NK-92 (cell line): ENCODE data around the gene TMEM63A.

ENCODE experiments used
- DNase-seq: peaks from one replicate; lab custom pipeline; 2025; ENCODE audit not compliant: unreplicated experiment; lab: John Stamatoyannopoulos, UW

Gene TMEM63A

GRCh38 chr1:225886159-225887029 is 4.2 kb upstream of the TMEM63A start:
- DNase-seq = no peak

DNA sequence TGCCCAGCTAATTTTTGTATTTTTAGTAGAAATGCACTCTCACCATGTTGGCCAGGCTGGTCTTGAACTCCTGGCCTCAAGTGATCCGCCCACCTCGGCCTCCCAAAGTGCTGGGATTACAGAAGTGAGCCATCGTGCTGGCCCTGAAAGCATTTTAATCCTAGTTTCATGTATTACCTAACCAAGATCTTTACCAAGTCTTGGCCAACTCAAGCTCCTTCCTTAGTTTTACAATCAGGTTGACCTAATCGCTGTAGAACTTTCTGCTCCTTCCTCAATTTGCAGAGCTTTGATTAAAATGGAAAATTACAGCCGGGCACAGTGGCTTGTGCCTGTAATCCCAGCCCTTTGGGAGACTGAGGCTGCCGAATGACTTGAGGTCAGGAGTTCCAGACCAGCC is 3.2 kb upstream of the TMEM63A start:
- no peak for DNase-seq

GRCh38 chr1:225883616-225884265 is 1.6 kb upstream of the TMEM63A start:
- DNase-seq = no peak

DNA sequence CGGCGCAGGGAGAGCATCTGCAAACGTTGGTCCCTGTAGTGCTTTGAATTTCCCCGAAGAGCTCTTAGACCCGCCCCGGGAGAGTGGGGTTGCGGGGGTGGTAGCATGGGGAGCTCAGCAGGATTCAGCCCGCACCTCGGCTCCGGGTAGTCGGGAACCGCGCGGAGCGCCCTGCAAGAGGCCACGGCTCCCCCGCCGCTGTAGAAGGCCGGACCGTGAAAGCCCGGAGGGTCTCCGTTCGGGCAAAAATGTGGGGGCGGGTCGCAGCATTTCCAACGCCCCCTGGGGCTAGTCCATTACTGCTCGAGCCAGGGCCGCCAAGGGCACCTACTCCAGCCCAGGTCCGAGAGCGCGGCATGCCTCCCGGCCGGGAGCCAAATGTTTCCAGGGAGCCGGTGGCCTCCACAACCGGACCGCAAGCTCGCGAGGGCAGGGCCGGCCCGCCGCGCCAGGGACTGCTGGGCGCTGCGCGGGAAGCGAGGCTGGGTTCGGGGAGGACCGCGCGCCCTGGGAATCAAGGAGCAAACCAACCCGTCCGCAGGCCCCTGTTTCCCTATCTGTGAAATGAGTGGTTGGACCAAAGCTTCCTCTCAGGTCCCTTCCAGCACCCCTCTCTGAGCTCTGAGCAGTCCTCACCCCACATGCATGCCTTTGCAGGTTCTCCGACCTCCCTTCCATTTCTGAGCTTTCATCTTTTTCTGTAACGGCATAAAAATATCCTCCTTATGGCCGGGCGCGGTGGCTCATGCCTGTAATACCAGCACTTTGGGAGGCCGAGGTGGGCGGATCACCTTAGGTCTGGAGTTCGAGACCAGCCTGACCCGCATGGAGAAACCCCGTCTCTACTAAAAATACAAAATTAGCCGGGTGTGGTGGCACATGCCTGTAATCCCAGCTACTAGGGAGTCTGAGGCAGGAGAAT is 775 bp upstream of the TMEM63A start:
- DNase-seq = no peak

GRCh38 chr1:225881081-225881958 is 860 bp downstream of the TMEM63A start:
- no peak for DNase-seq

DNA sequence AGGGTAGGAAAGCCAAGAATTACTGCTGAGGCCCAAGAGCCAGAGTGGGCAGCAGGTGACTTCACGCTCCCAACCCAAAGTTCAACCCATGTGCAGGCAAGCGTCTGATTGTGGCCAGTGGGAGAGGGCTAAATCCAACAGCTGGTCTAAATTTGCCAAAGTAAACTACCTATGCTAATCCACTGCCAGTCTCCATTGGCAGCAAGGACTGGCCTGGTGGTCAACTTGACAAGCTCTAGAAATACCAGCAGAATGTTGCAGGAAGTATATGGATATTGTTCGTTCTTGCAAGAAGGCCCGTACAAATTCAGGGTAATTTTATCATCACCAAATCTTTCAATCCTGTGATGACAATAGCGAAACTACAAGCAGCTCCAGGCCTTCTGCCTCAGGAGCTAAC is 1.5 kb downstream of the TMEM63A start:
- no peak for DNase-seq

DNA sequence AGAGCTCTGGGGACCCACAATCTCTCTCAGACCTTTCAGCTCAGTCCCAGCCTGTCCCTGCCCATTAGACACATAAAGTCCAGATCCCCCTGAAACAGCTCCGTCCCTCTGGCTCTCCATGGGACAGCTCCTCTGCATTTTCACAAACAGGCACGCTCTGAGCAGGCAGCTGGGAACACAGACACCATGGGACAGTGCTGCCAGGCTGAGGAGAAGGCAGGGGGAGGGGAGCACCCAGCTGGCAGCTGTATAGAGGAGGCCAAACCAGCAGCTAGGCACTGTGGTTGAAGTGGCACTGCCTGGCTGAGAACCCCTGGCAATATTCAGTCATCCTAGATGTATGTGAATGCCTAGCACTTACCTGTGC is 2.0 kb downstream of the TMEM63A start:
- DNase-seq = no peak

- no peak for DNase-seq
These were observed 2.5 kb downstream of the TMEM63A start for GRCh38 chr1:225879521-225880221.

- DNase-seq = no peak
These were observed 3.9 kb downstream of the TMEM63A start for GRCh38 chr1:225878282-225878681.

DNA sequence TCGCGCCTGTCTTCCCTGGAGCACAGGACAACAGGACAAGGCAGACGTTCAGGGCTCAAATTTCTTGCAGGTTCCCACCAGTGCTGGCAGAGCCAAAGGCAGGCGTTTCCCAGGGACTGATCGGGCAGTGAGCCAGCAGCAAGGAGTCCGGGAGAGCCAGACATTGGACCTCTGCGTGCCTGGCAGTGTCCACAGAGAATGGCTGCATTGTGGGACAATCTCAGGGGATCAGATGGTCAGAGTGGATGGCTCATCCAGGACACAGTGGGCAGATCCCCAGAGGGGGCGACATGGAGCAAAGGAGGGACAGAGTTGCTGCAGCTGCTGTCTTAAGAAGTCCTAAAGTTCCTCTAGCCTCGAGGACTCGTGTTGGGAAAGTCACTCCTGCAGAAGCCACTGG is 4.6 kb downstream of the TMEM63A start:
- no peak for DNase-seq

GRCh38 chr1:225876900-225877510 is 5.2 kb downstream of the TMEM63A start:
- no peak for DNase-seq

DNA sequence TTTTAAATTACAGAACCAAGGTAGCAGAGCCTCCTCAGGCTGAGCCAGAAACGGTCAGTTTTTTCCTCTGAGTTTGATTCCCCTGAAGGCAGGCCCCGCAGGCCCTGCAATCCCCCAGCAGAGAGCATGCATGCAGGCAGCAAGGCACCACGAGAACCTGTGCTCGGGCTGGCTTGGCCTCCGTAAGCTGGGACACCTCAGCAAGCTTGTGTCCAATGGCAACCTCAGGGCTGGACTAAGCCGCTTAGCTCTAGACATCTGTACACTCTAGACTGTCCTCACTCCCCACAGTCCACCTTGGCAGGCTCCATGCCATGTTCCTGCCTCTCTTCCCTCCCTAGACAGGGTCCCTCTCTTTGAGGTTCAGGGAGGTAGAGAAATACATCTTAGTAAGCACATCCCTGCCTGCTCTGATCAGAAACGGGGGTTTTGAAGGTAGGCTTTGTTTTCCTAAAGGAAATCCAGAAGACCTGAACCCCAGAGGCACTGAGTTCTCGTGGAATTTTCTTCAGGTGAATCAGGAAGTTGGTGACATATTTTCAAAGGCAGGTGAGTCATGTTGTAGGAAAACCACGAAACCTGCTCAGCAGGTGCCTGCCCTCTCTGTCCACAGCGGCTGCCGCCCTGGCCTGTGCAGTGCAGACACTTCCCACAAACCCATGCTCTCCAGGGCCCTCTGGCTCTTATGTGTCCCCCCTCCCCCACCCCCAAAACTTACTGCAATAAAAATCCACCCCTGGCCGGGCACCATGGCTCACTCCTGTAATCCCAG is 7.0 kb downstream of the TMEM63A start:
- DNase-seq = no peak

GRCh38 chr1:225874431-225874830 is 7.7 kb downstream of the TMEM63A start:
- DNase-seq = no peak

- DNase-seq = no peak
These were observed 8.8 kb downstream of the TMEM63A start for GRCh38 chr1:225873281-225873850.

GRCh38 chr1:225872075-225872430 is 10.1 kb downstream of the TMEM63A start:
- DNase-seq = no peak

GRCh38 chr1:225871359-225872074 is 10.7 kb downstream of the TMEM63A start:
- DNase-seq = no peak

DNA sequence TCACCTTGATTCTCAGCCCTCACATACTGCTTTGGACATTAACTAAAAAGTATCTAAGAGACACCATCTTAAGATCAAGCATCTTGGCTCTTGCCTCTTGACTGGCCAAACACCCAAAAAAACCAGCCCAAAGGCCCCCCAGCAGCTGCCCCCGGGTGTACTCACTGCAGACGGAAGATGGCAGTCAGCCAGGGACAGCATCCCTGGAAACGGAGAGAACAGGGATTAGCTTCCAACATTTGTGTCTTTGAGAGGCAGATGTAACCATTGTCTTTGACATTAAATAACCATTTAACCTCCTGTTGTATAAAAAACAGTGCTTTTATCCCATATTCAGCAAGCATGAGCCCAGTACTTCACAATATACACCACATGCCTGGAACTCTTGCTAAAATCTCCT is 11.3 kb downstream of the TMEM63A start:
- DNase-seq = no peak
